Bronchial epithelial cell (primary cell): ENCODE results near the gene CUBN. TPM values are rescaled to one million over a fixed set of nuclear protein-coding genes. Genes with fewer than 3 reads are reported as not detected.
A peak's percentile ranks its signal among the peaks of the same experiment; 100 is the strongest.

ENCODE experiments used
- DNase-seq: peaks from one replicate; pipeline ENCODE4 v3.0.0-alpha.2; 2010; ENCODE audit warnings: low read depth
- FAIRE-seq: peaks from 2 replicates; lab custom pipeline; 2011; peaks lifted over from hg19 to GRCh38; lab: Jason Lieb, UNC
- H3K27me3 ChIP-seq: 2 replicates; pipeline ENCODE4 v1.5.1; 2011; ENCODE audit warnings: low read length; ENCODE audit not compliant: control insufficient read depth, insufficient read depth
- H3K36me3 ChIP-seq: 2 replicates; pipeline ENCODE4 v1.5.1; 2011; ENCODE audit warnings: low read length; ENCODE audit not compliant: control insufficient read depth, insufficient read depth
- H3K4me3 ChIP-seq: 2 replicates; pipeline ENCODE4 v1.5.1; 2011; ENCODE audit warnings: mild to moderate bottlenecking, low read depth, low read length, control low read depth
- CTCF ChIP-seq: IDR thresholded peaks from 2 replicates; pipeline ENCODE4 v1.5.1; 2011; ENCODE audit warnings: mild to moderate bottlenecking, moderate library complexity, low read length, control low read depth, inconsistent platforms; ENCODE audit not compliant: insufficient read depth, severe bottlenecking
- total RNA-seq: library from RNA; depleted of rRNA; stranded (reverse); fragments of >200 nt; gene quantifications from 2 replicates; pipeline ENCODE4 v1.2.1, GENCODE V29; 2014

Gene CUBN
- total RNA-seq, 1 donor from 2014 or later, result 0.53 TPM

- no peak for TF ChIP-seq CTCF
These were observed 125.8 kb downstream of the CUBN start for GRCh38 chr10:17003651-17004286.

GRCh38 chr10:17003151-17003550, 126.5 kb downstream of the CUBN start:
- no peak for TF ChIP-seq CTCF
- Histone ChIP-seq H3K4me3 (no peak overlapping the region), H3K27me3 (no peaks in the 10 kb centered on the region), H3K36me3 (no peaks in the 10 kb centered on the region)
- no peak for DNase-seq
- no peak for FAIRE-seq

More at GRCh38 chr10:17003651-17004286, 125.8 kb downstream of the CUBN start:
- H3K36me3 ChIP-seq, result no peaks in the 10 kb centered on the region
- no peak overlapping the region for H3K4me3 ChIP-seq
- FAIRE-seq (no peak), DNase-seq (no peak)
- H3K27me3 ChIP-seq, result no peaks in the 10 kb centered on the region

GRCh38 chr10:17001961-17002749, 127.5 kb downstream of the CUBN start:
- TF ChIP-seq CTCF, result no peak
- Histone ChIP-seq H3K36me3 (no peaks in the 10 kb centered on the region), H3K27me3 (no peaks in the 10 kb centered on the region), H3K4me3 (no peak overlapping the region)
- DNase-seq (no peak), FAIRE-seq (no peak)

GRCh38 chr10:17001297-17001744, 128.3 kb downstream of the CUBN start:
- DNase-seq (peak; percentile 45), FAIRE-seq (no peak)
- Histone ChIP-seq H3K36me3 (no peaks in the 10 kb centered on the region), H3K27me3 (no peaks in the 10 kb centered on the region), H3K4me3 (no peak overlapping the region)
- no peak for TF ChIP-seq CTCF

GRCh38 chr10:16999665-17000451, 129.8 kb downstream of the CUBN start:
- Histone ChIP-seq H3K4me3 (no peak overlapping the region), H3K36me3 (no peaks in the 10 kb centered on the region), H3K27me3 (no peaks in the 10 kb centered on the region)
- FAIRE-seq (no peak), DNase-seq (no peak)
- no peak for TF ChIP-seq CTCF
